ENCODE measurements around the gene UBXN6. TPM values are rescaled to one million over a fixed set of nuclear protein-coding genes. Genes with fewer than 3 reads are reported as not detected.

Gene UBXN6
- 97.2 and 170 TPM in 2 replicates for total RNA-seq

GRCh38 chr19:4457654-4458395, at the start of gene UBXN6:
TSS of gene UBXN6 (minus strand) at chr19:4457794. CDS start at chr19:4457697, 97 bp downstream.

GRCh38 chr19:4472174-4472974, 14.8 kb upstream of the UBXN6 start, which contains the start of gene HDGFL2:
TSS of gene HDGFL2 (plus strand) at chr19:4472297. CDS start at chr19:4472351, 54 bp downstream.

GRCh38 chr19:4402171-4403004, 55.2 kb downstream of the UBXN6 start, which contains the start of gene CHAF1A:
TSS of gene CHAF1A (plus strand) at chr19:4402640. CDS start at chr19:4402763, 123 bp downstream.

GRCh38 chr19:4400135-4400936, 57.3 kb downstream of the UBXN6 start, which contains the start of gene SH3GL1:
TSS of gene SH3GL1 (minus strand) at chr19:4400547. CDS start at chr19:4400368, 179 bp downstream.

Small RNA genes within 50 kb of the gene (small RNA-seq; reads per million reads assigned to genes)
- not detected for gene MIR4746 (ENCODE audit: low replicate concordance)

Other genes with a start within 250 kb of the UBXN6 start
- gene EBI3, start 228.3 kb downstream of the UBXN6 start, total RNA-seq: 1.3 and 1.7 TPM in 2 replicates
- gene YJU2, start 210.7 kb downstream of the UBXN6 start, total RNA-seq: 19.8 and 24.9 TPM in 2 replicates
- gene SHD, start 178.5 kb downstream of the UBXN6 start, total RNA-seq: not detected in 2 replicates
- gene TMIGD2, start 155.4 kb downstream of the UBXN6 start, total RNA-seq: not detected in 2 replicates
- 3.3 and 10.0 TPM in 2 replicates for gene FSD1, start 153.2 kb downstream of the UBXN6 start, total RNA-seq
- 3.1 and 5.5 TPM in 2 replicates for gene STAP2, start 119.0 kb downstream of the UBXN6 start, total RNA-seq
- 2.9 and 9.2 TPM in 2 replicates for gene MPND, start 114.2 kb downstream of the UBXN6 start, total RNA-seq
- gene SH3GL1, start 57.2 kb downstream of the UBXN6 start, total RNA-seq: 60.6 and 137 TPM in 2 replicates
- gene CHAF1A, start 55.2 kb downstream of the UBXN6 start, total RNA-seq: 3.5 and 36.8 TPM in 2 replicates
- gene HDGFL2, start 14.5 kb upstream of the UBXN6 start, total RNA-seq: 62.3 and 67.0 TPM in 2 replicates
- under 0.01 TPM in 2 replicates for gene PLIN4, start 60.7 kb upstream of the UBXN6 start, total RNA-seq
- under 0.01 TPM in 1 of 2 replicates, not detected in the other for gene PLIN5, start 77.4 kb upstream of the UBXN6 start, total RNA-seq
- under 0.01 TPM in 1 of 2 replicates, not detected in the other for gene LRG1, start 82.2 kb upstream of the UBXN6 start, total RNA-seq
- 0.43 and 1.3 TPM in 2 replicates for gene SEMA6B, start 101.9 kb upstream of the UBXN6 start, total RNA-seq
- gene TNFAIP8L1, start 181.7 kb upstream of the UBXN6 start, total RNA-seq: 2.2 and 7.6 TPM in 2 replicates
- 159 and 290 TPM in 2 replicates for gene MYDGF, start 212.5 kb upstream of the UBXN6 start, total RNA-seq